Activated CD4-positive, alpha-beta T cell treated with anti-CD3 and anti-CD28 coated beads for 24 hours (primary cell): Measurements from ENCODE around the gene KLF11.
"Not testable (repeated sequence)": the region's sequence is repeated elsewhere in the genome, so short reads cannot be mapped to it uniquely, and the experiment has no call there.

ENCODE experiments used
- DNase-seq, 2 donors: peaks; one replicate each; pipeline ENCODE4 v3.0.0-alpha.2; 2020; ENCODE audit warnings: low read depth in 2 of 2

The KLF11 gene

GRCh38 chr2:10085043-10085667 is 41.8 kb downstream of the KLF11 start:
- no peak for DNase-seq

- DNase-seq, result no peak
Observed at GRCh38 chr2:10085668-10086059, 42.3 kb downstream of the KLF11 start.

- DNase-seq, result no peak
Observed at GRCh38 chr2:10086950-10087349, 43.6 kb downstream of the KLF11 start.

GRCh38 chr2:10087360-10087759 is 44.0 kb downstream of the KLF11 start:
- no peak for DNase-seq

- DNase-seq, result no peak
Observed at GRCh38 chr2:10089565-10090190, 46.3 kb downstream of the KLF11 start.

GRCh38 chr2:10091182-10091888 is 48.0 kb downstream of the KLF11 start:
- no peak for DNase-seq

GRCh38 chr2:10091889-10092244 is 48.5 kb downstream of the KLF11 start:
- not testable (repeated sequence) for DNase-seq

- DNase-seq, result no peak
Observed at GRCh38 chr2:10094271-10094814, 51.0 kb downstream of the KLF11 start.

GRCh38 chr2:10095175-10095574 is 51.8 kb downstream of the KLF11 start:
- no peak for DNase-seq

GRCh38 chr2:10096641-10097040 is 53.3 kb downstream of the KLF11 start:
- DNase-seq, result no peak

- no peak for DNase-seq
Observed at GRCh38 chr2:10097352-10098148, 54.2 kb downstream of the KLF11 start.

GRCh38 chr2:10101491-10101890 is 58.1 kb downstream of the KLF11 start:
- DNase-seq, result no peak

- no peak for DNase-seq
Observed at GRCh38 chr2:10103179-10103578, 59.8 kb downstream of the KLF11 start.
